ENCODE results near the gene NKD1.
"Not testable (repeated sequence)": the region's sequence is repeated elsewhere in the genome, so short reads cannot be mapped to it uniquely, and the experiment has no call there.

NKD1 gene, protein sequence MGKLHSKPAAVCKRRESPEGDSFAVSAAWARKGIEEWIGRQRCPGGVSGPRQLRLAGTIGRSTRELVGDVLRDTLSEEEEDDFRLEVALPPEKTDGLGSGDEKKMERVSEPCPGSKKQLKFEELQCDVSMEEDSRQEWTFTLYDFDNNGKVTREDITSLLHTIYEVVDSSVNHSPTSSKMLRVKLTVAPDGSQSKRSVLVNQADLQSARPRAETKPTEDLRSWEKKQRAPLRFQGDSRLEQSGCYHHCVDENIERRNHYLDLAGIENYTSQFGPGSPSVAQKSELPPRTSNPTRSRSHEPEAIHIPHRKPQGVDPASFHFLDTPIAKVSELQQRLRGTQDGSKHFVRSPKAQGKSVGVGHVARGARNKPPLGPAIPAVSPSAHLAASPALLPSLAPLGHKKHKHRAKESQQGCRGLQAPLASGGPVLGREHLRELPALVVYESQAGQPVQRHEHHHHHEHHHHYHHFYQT

DNA sequence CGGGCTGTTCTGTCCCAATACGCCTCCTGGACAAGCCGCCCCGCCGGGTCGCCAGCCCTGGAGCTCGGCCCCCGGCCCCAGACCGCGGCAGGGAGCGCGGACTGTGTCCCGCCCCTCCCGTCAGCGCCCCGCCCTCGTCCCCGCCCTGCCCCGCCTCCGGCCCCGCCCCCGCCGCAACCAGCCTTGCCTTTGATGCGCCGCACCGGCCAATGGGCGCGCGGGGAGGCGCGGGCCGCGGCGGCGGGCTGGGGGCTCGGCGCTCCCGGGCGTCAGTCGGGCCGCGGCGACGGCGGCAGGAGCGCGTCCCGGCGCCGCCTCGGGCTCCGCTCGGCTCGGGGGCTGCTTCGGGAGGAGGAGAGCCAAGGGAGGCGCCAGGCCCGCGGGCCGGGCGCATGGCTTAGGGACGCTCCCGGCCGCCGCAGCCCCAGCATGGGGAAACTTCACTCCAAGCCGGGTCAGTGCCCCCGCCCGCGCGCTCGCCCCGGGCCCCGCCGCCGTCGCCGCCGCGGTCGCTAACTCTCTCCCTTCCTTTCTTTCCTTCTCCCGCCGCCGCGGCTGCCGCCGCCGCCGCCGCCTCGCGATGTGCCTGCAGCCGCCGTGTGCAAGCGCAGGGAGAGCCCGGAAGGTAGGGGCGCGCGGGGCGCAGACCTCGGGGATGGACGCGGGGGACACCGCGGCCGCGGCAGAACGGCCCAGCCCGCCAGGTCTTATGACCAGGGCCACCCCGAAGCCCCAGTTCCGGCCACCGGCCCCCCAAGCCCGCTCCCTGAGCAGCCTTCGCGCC is at the start of gene NKD1:
TSS of gene NKD1 (plus strand) at position 272 of the 784 bp plus-strand sequence. CDS start at position 430, 158 bp downstream.
- DNase-seq (ENCODE audit: low read depth), result no peak

DNA sequence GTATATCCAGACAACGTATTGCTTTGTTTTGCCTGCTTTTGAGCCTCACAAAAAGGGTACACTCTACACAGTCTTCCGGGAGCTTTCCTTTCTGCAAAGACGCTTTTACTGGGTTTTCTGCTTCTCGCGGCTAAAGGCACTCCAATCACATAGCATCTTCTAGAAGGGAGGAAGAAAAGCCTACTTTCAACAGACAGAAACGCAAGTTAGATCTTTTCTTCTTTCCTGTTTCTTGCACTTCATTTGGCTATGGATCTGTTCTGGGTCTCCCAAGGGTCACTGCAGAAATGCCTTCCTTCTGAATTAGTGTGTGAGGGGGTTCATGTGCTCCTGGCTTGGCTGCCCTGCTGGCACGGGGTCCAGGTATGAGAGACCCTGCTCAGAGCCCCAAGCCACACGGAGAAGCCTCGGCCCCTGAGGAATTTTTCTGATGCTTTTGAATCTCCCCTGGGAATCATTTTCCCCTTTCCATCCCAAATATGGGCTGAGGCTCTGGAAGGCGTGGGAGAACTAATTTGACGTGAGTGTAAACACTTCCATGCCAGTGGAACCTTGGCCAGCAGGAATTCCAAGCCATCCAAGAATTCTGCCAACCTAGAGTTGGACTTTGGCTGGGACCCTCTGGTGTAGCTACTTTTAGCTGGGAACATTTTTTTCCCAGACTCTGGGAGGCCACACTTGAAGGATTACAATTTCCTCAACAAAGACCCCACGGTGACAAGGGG is 49.6 kb upstream of the NKD1 start:
- DNase-seq (ENCODE audit: low read depth), result no peak

DNA sequence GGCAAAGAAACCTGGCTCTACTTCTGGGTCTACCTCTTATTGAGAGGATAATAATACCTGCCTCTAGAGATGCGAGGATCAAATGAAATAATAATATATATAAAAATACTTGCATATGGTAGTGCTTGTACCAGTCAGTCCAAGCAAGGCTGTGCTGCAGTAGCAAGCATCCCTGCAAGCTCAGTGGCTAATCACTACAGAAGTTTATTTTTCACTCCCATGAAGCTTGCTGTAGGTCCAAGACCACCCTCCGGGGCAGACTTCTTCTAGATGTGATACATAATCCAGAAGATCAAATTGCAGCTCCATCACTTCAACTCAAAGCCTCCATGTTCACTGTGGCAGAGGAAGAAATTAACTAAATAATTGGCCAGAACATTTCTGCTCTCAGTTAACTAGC is 48.9 kb upstream of the NKD1 start:
- no peak for DNase-seq (ENCODE audit: low read depth)

DNA sequence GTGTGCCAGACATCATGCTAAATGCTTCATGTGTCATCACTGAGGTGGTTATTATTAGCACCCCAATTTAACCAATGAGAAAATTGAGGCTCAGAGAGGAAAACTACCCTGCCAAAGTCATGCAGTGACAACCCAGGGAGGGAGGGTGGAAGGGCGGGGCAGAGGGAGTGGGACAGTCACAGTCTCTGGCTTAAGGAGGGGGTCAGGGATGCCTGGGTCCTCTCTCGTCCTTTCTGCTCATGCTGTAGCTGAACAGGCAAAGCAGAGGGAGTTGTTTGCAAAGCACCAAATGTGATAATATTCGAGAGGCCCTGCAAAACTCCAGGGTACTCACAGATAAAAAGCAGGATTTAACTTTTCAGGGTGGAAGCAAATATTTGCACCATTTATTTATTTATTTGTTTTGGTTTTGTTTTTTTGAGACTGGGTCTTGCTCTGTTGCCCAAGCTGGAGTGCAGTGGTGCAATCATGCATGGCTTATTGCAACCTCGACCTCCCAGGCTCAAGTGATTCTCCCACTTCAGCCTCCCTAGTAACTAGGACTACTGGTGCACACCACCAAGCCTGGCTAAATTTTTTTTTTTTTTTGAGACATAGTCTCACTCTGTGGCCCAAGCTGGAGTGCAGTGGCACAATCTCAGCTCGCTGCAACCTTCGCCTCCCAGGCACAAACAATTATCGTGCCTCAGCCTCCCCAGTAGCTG is 47.9 kb upstream of the NKD1 start:
- no peak for DNase-seq (ENCODE audit: low read depth)

DNA sequence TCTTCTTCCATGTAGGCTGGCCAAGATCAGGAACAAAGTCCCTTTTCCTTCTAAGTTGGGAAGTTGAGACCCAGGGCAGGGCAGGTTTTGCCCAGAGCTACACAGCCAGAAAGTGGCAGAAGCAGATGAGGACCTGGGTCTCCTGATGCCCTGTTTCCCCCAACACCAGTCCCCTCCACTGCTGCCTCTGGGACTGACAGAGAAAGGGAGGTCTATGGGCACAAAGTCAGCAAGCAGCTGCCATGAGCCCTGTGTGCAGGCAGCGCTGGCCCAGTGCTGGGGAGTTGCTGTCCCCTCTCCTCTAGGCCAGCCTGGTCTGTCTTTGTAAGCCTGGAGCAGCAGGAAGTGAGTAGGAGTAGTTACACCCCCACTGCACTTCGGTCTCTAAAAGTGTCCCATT is 46.9 kb upstream of the NKD1 start:
- DNase-seq (ENCODE audit: low read depth), result no peak

DNA sequence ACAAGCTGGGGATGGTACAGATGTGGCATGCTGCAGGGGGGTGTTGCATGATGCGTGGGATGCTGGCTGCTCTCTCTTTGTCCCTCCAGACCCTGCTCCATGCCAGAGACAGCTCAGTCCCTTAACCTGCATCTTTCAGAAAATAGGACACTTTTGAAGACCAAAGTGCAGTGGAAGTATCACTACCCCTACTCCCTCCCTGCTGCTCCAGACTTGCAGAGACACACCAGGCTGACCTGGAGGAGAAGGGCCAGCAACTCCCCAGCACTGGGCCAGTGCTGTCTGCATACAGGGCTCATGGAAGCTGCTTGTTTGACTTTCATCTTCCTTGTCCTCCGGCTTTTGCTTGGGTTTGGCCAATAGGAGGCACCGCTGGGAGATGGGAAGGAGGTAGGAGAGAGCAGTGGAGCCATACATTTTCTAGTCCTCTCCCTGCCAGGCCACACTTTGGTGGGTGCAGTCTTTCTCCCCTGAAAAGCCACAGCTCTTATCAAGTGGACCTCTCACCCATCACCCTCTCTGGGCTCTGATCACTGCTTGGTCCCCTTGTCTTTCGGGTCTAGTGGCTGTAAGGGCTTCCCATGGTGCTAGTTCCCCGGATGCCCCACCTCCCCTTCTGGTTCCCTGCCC is 46.1 kb upstream of the NKD1 start:
- DNase-seq (ENCODE audit: low read depth), result no peak

DNA sequence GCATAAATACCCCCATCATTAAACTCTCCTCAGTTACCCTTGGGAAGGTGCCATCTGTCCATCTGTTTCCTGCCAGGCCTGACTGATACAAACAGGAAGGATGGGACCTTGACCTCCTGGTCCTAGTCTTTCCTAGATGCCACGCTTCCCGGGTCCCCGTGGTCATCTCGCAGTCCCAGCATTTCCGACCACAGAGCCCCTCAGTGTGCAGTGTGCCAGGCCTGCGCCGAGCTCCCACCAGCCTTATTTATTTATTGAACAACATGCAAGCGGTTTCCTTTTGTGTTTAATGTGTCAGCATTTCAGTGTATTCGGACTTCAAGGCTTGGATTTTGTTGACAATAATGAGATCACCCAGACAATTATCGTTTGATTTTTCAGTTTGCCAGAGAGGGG is 45.6 kb upstream of the NKD1 start:
- no peak for DNase-seq (ENCODE audit: low read depth)

DNA sequence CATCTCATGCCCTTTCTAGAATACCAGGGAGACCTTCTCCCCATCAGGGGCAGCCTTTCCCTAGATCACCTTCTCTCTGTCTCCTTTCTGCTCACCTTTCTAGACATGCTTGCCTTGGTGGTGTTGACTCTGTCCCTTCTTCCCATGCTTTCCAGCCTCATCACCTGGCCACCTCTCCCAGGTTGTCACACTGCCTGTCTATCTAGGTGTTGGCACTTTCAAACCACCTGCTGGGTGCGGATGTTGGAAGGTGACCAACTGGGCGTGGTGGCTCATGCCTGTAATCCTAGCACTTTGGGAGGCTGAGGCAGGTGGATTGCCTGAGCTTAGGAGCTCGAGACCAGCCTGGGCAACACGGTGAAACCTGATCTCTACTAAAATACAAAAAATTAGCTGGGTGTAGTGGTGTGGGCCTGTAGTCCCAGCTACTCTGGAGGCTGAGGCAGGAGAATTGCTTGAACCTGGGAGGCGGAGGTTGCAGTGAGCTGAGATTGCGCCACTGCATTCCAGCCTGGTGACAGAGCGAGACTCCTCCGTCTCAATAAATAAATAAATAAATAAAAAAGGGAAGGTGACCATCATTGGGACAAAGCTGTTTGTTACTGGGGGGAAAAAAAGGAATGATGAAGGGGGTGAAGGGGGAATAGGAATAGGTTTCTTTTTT is 44.2 kb upstream of the NKD1 start:
- DNase-seq (ENCODE audit: low read depth), result not testable (repeated sequence)

DNA sequence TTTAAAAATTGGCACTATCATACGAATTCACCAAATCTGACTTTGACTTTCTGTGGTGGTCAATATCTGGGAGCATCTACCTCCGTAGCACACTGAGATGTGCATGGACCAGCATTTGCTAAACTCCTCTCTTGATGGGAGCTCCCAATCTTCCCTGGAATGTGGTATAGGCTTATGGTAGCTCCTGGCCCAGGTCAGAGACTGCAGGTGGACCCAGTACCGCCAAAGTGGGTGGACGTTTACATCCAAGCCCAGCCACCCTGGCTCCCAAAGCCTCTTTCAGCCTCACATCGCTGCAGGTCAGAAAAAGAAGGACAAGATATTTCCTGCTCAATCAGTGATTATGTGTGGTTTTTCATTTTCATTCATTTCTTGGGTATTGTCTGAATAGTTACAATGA is 43.1 kb upstream of the NKD1 start:
- no peak for DNase-seq (ENCODE audit: low read depth)

DNA sequence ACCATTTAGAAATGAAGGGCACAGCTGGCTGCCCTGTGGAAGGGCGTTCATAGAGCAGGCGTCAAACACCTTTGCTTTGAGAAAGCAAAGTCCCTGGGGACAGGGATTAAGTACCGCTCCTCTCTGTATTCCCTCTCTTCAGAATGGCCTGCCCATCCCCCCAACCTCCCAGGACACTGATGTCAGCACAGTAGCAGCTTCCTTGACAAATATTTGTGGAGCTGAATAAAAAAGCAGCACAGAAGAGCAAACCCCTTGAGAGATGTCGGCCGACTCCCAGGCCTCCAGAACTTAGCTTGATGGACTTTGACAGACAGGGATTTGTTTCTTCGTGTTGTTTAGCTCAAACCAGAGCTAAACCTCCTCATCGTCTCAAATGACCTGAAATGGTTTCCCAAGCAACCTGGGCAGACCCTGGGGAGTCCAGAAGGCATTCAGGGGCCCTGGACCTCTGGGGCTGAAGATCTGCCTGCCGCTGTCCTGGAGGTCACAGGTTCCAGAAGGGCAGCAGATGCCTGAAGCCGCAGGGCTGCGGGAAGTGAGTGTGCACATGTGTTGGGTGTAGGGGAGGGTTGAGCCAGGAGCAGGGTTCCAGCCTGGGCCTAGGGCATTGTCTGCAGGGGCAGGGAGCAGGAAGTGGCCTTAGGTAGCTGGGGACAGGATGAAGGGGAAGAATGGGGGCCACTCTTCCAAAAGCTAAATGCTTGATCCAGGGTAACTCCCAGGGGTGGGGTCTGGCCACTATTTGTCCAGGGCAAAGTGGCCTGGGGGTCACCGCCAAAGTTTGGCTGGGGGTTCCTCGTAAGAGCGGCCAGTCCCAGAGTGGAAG is 42.3 kb upstream of the NKD1 start:
- DNase-seq (ENCODE audit: low read depth), result no peak

DNA sequence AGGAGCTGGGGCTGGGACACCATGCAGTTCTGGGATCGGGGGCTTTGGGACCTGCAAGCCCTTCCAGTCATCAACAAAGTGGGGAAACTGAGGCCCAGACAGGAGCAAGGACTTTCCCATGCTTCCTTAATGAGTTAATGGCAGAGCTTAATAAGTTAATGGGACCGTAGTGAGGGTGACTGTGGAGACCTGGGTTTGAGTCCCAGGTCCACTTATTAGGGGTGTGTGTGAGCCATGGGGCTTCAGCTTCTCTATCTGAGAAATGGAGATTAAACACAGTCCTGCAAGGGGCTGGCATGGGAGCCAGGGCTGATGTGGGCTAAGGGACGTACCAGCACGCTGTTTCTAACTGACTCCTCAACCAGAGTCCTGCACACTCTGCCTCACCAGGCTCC is 41.7 kb upstream of the NKD1 start:
- DNase-seq (ENCODE audit: low read depth), result no peak

DNA sequence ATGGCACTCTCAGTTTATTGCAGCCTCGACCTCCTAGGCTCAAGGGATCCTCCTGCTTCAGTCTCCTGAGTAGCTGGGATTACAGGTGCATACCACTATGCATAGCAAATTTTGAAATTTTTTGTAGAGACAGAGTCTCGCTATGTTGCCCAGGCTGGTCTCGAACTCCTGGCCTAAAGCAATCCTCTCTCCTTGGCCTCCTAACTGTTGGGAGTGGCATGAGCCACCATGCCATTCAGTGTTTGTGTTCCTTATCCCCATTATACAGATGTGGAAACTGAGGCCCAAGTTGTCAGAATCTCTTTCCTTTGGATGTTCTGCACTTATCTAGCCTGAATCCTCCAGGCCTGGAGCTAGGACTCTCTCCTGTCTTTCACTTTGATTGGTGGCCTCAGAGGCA is 40.8 kb upstream of the NKD1 start:
- no peak for DNase-seq (ENCODE audit: low read depth)

DNA sequence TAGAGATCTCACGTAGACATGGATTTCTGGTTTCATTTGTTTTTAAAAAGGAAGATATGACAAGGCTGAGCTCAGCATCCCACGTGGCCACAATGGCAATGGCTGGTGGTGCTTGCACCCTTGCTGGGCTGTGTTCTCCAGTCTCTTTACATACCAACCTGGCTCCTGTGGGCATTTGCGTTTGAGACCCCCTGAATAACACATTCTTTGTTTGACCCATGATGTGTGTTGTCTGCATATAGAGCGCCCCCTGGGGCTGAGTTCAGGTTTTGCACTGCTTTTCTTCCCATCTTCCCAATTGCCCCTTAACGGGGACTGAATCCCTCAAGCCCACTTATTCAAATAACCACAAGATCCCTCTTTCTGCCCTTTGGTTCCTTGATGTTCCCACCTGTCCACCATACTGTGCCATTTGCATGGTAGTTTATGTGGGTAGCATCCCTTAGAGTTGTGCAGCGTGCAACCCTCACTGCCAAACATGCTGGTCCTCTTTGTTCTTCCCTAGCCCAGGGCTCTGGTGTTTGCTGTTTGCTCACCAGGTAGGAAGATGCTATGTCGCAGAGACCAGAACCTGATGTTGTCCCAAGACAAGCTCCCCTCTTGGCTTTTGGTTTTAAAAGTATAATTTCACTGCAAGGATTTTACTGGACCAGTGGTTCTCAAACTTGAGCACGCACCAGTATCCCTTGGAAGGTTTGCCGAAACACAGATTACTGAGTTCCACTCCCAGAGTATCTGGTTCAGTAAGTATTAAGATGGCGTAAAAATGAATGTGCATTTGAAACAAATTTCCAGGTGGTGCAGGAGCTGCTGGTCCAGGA is 38.5 kb upstream of the NKD1 start:
- DNase-seq (ENCODE audit: low read depth), result no peak

DNA sequence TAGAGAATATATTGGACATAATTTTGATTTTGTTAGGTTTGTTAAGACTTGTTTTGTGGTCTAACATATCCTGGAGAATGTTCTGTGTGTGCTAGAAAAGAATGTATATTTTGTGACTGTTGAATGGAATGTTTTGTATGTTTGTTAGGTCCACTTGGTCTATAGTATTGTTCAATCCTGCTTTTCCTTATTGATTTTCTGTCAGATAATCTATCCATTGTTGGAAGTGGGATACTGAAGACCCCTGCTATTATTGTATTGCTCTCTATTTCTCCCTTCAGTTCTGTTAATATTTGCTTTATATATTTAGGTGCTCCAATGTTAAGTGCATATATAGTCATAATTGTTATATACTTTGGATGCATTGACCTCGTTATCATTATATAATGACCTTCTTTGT is 33.0 kb upstream of the NKD1 start:
- DNase-seq (ENCODE audit: low read depth), result no peak

DNA sequence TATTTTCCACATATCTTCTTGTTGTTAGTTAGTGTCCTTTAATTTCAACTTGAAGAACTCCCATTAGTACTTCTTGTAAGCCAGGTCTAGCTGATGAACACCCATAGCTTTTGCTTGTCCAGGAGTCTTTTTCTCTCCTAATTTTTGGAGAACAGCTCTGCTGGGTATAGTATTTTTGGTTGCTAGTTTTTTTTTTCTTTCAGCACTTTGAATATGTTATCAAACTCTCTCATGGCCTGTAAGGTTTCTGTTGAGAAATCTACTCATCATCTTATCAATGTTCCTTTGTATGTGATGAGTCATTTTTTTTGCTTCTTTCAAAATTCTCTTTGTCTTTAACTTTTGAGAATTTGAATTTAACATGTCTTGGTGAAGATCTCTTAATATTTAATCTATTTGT is 31.8 kb upstream of the NKD1 start:
- DNase-seq (ENCODE audit: low read depth), result no peak

DNA sequence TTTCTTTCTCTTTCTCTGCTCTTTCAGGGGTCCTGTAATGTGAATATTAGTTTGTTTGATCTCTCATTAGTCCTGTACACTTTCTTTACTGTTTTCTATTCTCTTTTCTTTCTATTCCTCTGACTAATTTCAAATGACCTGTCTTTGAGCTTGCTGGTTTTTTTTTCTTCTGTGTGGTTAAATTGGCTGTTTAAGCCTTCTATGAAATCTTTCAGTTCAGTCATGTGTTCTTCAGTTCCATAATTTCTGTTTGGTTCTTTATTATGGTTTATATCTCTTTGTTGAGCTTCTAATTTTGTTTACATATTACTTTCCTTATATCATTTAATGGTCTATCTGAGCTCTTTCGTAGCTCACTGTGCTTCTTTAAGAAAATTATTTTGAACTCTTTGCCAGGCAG is 31.3 kb upstream of the NKD1 start:
- no peak for DNase-seq (ENCODE audit: low read depth)

DNA sequence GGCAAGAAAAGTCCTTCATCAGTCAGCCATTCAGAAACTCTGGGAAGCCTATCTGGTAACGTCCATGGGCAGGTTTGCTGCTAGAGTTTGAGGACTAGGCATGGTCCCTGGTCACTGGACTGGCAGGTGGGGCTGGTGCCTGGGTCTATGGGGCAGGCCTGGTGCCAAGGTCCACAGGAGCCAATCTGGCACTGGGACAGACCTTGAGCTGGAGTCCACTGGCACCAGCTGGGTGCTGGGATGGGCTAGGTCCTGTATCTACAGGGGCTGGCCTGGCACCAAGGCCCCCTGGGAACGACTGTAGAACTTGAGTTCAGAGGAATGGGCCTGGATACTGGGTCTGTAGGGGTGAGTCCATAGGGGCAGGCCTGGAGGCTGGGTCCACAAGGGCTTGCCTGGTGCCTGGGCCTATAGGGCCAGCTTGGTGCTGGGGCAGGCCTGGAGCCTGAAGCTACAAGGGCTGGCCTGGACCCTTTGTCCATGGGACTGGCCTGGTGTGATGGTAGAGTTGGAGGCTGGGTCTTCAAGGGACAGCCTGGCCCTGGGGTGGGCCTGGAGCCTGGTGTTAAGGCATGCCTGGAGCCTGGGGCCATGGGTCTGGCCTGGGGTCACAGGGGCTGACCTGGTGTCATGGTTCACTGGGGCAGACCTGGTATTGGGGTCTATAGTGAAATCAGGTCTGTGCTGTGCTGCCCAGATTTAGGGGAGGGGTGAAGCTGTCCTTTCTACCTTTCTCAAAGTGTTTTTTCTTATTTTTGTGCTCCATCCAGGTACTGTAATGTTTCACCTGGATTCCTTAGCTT is 30.5 kb upstream of the NKD1 start:
- DNase-seq (ENCODE audit: low read depth), result no peak

DNA sequence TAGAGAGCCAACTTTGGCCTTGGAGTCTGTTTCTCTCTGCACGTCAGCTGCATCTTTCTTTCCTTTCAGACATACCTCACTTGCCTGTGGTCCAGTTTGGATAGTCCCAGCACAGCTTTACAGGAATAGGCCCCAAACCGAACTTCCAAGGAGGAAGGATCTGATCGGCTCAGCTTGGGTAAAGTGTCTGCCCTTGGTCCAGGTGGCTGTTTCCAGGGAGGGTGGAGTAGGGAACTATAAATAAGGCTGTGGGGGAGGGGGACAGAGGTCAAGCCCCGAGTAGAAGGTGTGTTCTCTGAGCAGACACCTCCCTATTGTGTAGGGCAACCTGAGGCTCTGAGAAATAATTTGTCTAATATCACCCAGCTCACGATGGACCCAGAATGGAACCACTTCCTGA is 29.2 kb upstream of the NKD1 start:
- DNase-seq (ENCODE audit: low read depth), result no peak

Data from non-pigmented ciliary epithelial cell (primary cell).